Fibroblast of gingiva (primary cell): ENCODE measurements around the gene POTEI.
"Not testable (repeated sequence)": the region's sequence is repeated elsewhere in the genome, so short reads cannot be mapped to it uniquely, and the experiment has no call there.

Source experiments
- DNase-seq: peaks from one replicate; pipeline ENCODE4 v3.0.0-alpha.2; 2011; ENCODE audit warnings: low read depth

POTEI gene

DNA sequence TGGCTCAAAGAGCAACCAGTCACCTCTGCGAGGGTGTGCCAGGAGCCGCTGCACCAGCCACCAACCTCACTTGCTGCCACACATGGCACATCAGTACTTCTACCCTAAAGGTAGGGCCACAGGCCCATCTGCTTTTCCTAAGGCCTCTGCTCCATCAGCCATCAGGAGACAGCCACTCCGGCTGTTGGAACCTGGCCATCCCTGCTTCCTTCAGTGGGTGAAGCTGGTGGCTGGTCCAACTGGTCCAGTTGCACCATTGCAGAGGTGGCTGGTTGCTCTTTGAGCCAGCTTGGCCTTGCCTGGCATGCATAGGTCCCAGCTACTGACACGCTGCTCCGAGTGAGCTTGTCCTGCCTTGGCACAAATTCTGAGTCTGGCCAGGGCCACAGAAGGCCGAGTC lies 53.7 kb downstream of the POTEI start:
- not testable (repeated sequence) for DNase-seq

DNA sequence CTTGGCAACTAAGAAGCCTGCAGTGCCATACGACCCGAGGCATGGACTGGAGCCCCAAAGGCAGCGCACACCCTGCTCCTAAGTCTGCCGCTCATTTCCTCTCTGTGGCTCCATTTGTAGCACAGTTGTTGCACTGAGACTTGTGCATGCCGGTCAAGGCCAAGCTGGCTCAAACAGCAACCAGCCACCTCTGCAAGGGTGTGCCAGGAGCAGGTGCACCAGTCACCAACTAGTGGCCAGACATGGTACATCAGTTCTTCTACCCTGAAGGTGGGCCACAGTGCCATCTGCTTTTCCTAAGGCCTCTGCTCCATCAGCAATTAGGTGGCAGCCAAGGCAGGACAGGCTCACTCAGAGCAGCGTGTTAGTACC lies 54.4 kb downstream of the POTEI start:
- not testable (repeated sequence) for DNase-seq

DNA sequence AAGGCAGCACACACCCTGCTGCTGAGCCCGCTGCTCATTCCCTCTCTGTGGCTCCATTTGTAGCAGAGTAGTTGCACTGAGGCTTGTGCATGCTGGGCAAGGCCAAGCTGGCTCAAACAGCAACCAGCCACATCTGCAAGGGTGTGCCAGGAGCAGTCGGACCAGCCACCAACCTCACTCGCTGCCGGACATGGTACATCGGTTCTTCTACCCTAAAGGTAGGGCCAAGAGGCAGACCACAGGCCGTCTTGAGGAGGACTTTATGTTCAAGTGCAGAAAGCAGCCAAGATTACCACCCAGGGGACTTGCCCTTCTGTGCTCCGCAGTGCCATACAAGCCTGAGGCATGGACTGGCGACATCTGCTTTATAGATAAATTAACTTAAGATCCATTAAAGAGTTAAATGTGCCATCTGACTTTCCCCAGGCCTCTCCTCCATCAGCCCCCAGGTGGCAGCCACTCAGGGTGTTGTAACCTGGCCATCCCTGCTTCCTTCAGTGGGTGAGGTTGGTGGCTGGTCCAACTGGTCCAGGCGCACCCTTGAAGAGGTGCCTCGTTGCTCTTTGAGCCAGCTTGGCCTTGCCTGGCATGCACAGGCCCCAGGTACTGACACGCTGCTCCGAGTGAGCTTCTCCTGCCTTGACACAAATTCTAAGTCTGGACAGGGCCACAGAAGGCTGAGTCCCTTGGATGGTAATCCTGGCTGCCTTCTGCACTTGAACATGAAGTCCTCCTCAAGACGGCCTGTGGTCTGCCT lies 55.0 kb downstream of the POTEI start:
- not testable (repeated sequence) for DNase-seq

DNA sequence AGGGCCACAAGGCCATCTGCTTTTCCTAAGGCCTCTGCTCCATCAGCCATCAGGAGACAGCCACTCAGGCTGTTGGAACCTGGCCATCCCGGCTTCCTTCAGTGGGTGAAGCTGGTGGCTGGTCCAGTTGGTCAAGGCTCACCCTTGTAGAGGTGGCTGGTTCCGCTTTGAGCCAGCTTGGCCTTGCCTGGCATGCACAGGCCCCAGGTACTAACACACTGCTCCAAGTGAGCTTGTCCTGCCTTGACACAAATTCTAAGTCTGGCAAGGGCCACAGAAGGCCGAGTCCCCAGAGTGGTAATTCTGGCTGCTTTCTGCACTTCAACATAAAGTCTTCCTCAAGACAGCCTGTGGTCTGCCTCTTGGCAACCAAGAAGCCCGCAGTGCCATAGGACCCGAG lies 56.2 kb downstream of the POTEI start:
- DNase-seq = not testable (repeated sequence)

DNA sequence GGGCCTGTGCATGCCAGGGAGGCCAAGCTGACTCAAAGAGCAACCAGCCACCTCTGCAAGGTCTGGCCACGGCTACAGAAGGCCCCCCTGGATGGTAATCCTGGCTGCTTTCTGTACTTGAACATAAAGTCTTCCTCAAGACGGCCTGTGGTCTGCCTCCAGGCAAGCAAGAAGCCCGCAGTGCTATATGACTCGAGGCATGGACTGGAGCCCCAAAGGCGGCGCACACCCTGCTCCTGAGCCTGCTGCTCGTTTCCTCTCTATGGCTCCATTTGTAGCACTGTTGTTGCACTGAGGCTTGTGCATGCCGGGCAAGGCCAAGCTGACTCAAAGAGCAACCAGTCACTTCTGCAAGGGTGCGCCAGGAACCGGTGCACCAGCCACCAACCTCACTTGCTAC lies 57.3 kb downstream of the POTEI start:
- DNase-seq = not testable (repeated sequence)

DNA sequence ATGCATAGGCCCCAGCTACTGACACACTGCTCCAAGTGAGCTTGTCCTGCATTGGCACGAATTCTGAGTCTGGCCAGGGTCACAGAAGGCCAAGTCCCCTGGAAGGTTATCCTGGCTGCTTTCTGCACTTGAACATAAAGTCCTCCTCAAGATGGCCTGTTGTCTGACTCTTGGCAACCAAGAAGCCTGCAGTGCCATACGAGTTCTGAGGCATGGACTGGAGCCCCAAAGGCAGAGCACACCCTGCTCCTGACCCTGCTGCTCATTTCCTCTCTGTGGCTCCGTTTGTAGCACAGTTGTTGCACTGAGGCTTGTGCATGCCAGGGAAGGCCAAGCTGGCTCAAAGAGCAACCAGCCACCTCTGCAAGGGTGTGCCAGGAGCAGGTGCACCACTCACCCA lies 57.9 kb downstream of the POTEI start:
- DNase-seq = not testable (repeated sequence)

DNA sequence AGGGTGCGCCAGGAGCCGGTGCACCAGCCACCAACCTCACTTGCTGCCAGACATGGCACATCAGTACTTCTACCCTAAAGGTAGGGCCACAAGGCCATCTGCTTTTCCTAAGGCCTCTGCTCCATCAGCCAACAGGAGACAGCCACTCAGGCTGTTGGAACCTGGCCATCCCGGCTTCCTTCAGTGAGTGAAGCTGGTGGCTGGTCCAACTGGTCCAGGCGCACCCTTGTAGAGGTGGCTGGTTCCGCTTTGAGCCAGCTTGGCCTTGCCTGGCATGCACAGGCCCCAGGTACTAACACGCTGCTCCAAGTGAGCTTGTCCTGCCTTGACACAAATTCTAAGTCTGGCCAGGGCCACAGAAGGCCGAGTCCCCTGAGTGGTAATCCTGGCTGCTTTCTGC lies 58.8 kb downstream of the POTEI start:
- DNase-seq = not testable (repeated sequence)

DNA sequence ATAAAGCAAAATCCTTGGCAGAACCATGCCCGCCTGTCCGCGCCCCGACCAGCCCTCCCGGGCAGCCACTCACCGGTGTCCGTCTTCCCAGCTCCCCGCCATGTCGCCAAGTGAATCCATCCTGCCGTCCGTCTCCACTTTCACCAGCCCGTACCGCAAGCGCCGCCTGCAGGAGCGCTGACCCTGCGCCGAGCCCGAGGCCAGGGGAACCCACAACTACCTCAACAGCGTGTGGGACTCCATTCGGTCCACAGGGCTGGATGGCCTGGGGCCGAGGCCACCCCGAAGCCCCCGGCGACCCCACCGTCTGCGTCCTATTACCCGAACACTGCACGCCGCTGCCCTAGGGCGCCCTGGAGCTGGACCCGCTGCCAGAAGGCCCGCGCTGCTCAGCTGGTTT lies 81.5 kb downstream of the POTEI start:
- peak; percentile 30 for DNase-seq

DNA sequence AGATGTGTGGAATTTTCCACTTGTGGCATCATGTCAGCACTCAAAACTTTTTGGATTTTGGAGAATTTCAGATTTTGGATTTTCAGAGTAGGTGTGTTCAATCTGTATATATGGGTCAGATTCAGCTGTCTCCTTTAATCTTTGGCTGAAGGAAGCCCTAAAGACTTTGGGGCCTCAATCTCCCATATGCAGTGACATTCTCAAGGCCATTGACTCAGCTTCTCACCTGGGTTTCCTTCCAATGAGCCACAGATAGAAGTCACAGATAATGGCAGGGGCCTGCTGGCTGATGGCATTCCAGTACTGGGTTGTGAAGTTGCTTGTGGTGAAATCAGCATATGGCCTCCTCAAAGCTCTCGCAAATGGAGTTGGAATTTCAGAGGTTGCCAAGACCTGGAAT lies 90.3 kb downstream of the POTEI start:
- not testable (repeated sequence) for DNase-seq

DNA sequence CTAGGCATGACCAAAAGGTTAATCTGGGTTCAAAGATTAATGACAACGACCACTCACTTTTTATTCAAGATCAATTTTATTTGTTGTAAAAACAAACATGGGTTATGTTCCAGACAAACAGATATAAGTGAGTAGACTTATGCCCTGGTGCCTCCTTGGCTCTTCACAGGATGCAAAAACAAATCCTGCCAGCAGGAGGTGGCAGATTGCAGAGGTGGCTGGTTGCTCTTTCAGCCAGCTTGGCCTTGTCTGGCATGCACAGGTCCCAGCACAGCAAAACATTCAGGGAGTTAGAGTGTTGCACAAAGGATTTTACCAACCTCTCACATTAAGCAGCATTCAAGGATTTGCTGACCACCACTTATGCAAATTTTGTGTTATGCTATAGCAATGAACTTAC lies 92.4 kb downstream of the POTEI start:
- DNase-seq = not testable (repeated sequence)
